GM12872 (cell line): Measurements from ENCODE around the gene GOLGA6L10.
"Not testable (repeated sequence)": the region's sequence is repeated elsewhere in the genome, so short reads cannot be mapped to it uniquely, and the experiment has no call there.

ENCODE experiments used
- CTCF ChIP-seq: IDR thresholded peaks from 3 replicates; pipeline ENCODE4 v1.5.1; 2011; ENCODE audit warnings: low read depth, mild to moderate bottlenecking, low read length, moderate library complexity; ENCODE audit not compliant: insufficient read depth

Gene GOLGA6L10

GRCh38 chr15:82349375-82349774, at the start of gene GOLGA6L10:
Gene GOLGA6L10 (minus strand): TSS chr15:82349475. CDS start chr15:82349375, 100 bp downstream.
- TF ChIP-seq CTCF = not testable (repeated sequence)

GRCh38 chr15:82398785-82399184, 49.5 kb upstream of the GOLGA6L10 start:
- no peak for TF ChIP-seq CTCF

DNA sequence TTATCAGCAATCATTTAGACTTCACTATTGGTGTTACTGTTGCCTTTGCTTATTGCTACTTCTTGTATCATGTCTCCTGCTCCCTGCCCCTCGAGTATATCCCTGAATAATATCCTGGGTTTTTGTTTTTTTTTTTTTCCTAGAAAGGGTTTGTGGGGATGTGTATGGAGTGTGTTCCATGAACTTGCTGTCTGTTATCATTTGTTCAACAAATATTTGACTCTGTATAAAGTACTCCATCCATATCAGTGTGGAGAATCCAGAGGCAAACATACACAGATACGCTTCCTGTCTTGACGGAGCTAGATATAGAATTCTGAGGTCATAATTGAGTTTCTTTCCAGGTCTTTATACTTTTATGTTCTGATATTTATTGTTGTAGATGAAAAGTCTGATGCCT, 48.5 kb upstream of the GOLGA6L10 start:
- no peak for TF ChIP-seq CTCF

DNA sequence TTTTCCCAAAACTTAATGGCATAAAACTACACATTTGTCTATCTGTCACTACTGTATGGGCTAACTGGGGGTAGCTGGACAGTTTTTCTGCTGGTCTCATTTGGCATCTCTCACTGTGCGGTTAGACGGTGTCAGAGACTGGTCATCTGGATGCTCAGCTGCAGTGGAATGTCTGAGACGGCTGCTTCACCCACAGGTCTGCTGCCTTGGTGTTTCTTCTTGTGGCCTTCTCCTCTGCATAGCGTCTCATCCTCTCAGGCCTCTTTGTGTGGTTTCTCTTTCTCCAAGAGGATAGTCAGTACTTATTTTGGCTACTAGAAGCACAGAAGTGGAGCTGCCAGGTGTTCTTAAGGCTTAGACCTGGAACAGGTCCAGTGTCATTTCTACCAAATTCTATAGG, 44.4 kb upstream of the GOLGA6L10 start:
- TF ChIP-seq CTCF = no peak

GRCh38 chr15:82371656-82372055, 22.4 kb upstream of the GOLGA6L10 start:
- no peak for TF ChIP-seq CTCF

GRCh38 chr15:82365692-82366323, 16.5 kb upstream of the GOLGA6L10 start:
- peak; percentile 29; the same call in 1 of the 3 replicates for TF ChIP-seq CTCF

DNA sequence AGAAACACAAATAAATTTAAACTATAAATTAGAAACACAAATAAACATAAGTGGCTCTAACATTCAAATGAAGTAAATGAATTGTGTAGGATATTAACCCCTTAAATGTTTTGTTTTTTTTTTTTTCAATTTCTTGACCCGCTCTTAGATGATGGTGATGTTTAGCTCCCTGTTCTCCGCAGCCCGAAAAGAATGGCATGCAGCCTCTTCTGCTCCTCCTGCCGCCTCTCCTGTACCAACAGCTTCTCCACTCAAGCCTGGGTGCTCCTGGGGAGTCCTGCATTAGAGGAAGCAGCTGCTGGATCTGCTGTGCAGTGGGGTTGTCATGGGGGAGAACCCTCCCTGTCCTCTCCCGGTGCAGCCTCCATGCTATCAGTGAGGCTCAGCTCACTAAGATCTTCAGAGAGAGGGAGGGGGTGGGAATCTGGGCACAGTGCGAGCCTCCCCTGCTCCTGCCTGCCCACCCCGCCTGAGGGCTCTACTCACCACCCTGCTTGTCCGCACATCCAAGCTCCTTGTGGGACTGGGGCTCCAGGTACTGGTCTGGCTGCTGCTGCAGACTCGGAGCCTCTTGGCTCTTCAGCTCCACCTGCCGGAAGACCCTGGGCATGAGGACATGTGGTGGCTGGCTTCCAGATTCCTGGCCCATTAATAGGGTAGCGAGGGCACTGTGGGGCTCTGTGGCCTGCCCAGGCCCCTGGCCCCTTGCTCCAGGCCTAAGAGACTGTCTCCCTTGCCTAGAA, 6.5 kb downstream of the GOLGA6L10 start:
- TF ChIP-seq CTCF = peak; percentile 29; the same call in 2 of the 3 replicates
